Measurements from ENCODE around the gene TCERG1L.

The TCERG1L gene

DNA sequence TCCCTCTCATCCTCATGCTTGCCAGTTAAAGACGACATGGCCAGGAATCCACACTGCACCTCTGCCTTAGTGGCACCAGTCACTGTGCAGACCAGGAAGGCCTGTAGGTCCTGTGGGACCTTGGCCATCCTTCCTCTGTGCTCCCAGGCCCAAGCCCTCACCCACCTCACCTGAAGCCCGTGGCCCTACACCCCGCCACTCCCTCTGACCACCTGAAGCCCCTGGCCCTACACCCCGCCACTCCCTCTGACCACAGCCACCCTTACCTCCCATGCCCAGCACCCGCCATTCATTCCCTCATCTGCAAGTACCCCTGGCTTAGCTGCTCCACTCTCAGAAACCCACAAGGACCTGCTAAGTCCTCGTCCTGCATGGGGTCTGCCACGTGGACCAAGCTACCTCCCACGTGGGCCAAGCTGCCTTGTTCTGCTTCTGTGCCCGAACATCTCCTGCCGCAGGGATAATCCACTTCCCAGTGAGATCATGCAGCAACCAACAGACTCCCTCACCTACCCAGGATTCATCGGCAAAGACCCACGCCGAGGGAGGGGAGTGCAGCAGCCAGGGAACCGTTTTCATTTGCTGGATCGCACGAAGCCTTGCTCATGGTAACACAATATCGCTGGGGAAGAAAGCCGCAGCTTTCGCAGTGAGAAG, 151.2 kb downstream of the TCERG1L start:
- TF ChIP-seq, protein P1, sequence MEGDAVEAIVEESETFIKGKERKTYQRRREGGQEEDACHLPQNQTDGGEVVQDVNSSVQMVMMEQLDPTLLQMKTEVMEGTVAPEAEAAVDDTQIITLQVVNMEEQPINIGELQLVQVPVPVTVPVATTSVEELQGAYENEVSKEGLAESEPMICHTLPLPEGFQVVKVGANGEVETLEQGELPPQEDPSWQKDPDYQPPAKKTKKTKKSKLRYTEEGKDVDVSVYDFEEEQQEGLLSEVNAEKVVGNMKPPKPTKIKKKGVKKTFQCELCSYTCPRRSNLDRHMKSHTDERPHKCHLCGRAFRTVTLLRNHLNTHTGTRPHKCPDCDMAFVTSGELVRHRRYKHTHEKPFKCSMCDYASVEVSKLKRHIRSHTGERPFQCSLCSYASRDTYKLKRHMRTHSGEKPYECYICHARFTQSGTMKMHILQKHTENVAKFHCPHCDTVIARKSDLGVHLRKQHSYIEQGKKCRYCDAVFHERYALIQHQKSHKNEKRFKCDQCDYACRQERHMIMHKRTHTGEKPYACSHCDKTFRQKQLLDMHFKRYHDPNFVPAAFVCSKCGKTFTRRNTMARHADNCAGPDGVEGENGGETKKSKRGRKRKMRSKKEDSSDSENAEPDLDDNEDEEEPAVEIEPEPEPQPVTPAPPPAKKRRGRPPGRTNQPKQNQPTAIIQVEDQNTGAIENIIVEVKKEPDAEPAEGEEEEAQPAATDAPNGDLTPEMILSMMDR (conservative IDR thresholded peaks at IDR 0.05; ENCODE audit: control insufficient read depth, insufficient read depth, low read depth, low read length) = no peak
- DNase-seq (ENCODE audit: low read depth) = no peak
- no peak overlapping the region for H3K4me3 ChIP-seq (ENCODE audit: control insufficient read depth, low read depth, low read length)

DNA sequence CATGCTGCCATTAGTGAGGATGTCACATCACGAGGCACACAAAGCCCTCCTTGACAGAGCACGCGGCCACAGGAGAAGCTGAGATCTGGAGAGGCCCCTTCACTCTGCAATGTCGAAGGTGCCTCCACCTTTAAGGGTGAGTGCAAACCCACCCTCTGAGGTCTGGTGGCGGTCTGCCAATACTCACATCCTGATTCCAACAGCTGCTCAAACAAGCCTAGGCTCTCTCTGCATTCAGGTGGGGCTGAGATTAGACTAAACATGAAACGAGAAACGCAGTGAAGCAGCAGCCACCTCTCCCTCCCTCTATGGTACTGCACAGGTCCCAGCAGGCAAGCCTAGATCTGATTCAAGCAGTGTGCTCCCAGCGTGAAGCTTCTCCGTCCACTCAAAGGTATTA, 151.8 kb downstream of the TCERG1L start:
- DNase-seq (ENCODE audit: low read depth) = no peak
- TF ChIP-seq, protein P1 (conservative IDR thresholded peaks at IDR 0.05; ENCODE audit: control insufficient read depth, insufficient read depth, low read depth, low read length) = no peak
- H3K4me3 ChIP-seq (ENCODE audit: control insufficient read depth, low read depth, low read length) = no peak overlapping the region

DNA sequence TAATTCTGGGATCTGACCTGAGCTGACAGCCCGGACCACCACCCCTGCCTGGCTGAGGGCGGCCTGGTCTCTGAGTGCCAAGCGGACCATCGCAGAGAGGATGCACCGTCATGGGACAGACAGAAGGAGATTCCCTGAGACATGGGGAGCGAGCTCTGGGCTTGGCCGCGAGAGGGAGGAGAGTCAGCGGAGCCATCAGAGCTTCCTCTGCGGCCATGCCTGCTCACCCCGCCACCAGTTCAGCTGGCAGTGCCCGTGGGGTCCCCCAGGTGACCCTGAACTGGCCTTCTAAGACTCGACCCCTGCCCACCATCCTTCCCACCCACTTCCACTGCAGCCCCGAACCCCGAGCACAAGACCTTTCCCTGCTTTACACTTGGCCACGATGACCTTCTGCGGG, 152.8 kb downstream of the TCERG1L start:
- TF ChIP-seq, protein P1 (conservative IDR thresholded peaks at IDR 0.05; ENCODE audit: control insufficient read depth, insufficient read depth, low read depth, low read length) = no peak
- DNase-seq (ENCODE audit: low read depth) = no peak
- H3K4me3 ChIP-seq (ENCODE audit: control insufficient read depth, low read depth, low read length) = no peak overlapping the region

DNA sequence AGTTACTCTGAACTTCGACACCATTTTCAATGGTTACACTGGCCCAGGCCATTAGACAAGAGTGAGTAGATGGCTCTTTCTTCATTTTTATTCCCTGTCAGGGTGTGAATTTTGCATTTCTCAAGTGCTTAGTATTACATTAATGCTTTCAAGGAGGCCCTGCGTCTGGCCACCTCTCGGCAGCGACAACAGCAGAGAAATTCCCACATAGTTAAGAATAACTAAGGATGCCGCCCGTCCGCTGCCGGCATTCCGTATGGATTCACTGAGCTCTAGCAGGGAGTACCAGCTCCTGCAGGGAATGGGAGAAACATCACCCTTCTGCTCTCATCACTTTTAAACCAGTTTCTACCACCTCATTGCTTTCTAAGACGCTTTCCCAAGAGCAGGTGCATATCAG, 153.6 kb downstream of the TCERG1L start:
- H3K4me3 ChIP-seq (ENCODE audit: control insufficient read depth, low read depth, low read length) = no peak overlapping the region
- DNase-seq (ENCODE audit: low read depth) = no peak
- TF ChIP-seq, protein P1 (conservative IDR thresholded peaks at IDR 0.05; ENCODE audit: control insufficient read depth, insufficient read depth, low read depth, low read length) = no peak

DNA sequence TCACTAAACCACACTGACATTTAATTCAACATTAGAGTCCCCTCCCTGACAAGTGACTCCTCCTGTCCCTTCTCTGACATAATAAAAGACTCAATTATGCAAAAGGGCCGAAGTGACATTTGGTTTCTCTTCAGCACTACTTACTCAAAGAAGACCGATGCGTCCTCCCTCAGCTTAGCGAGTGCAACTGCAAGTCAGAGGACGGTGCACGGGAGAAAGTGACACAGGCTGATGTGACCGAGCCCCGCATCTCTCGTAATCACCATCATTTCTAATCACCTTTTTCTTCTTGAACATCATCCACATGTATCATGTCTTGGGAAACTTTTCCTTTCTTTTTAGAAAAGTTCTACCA, 155.7 kb downstream of the TCERG1L start:
- H3K4me3 ChIP-seq (ENCODE audit: control insufficient read depth, low read depth, low read length) = no peak overlapping the region
- DNase-seq (ENCODE audit: low read depth) = no peak
- TF ChIP-seq, protein P1 (conservative IDR thresholded peaks at IDR 0.05; ENCODE audit: control insufficient read depth, insufficient read depth, low read depth, low read length) = no peak

DNA sequence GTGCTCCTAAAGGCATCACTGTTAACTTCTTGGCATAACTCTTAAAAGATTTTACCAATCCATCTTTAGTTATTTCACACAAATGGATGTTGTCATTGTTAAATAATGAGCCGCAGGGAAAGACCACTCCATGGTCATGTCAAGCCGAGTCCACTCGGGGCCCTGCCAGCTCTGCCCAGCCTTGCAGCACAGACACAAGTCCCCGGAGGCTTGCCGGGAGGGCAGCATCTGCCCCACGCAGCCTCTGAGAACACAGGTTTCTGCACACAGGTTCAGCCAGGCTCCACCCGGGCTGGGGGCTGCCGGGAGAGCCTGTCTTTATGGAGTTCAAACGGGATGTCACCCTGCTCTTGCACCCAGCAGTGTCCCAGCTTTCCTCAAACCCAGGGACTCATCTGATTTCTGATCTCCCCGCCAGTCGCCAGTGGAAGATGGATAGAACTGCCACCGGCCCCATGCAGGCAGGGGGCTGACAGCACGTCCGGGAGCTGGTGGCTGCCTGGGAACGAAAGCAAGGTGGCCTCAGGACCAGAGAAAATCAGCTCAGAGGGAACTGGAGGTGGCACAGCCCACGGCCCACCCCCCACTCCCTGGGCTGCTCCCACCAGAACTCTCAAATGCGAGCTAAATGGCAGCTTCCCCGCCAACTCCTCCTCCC, 156.2 kb downstream of the TCERG1L start:
- DNase-seq (ENCODE audit: low read depth) = no peak
- no peak overlapping the region for H3K4me3 ChIP-seq (ENCODE audit: control insufficient read depth, low read depth, low read length)
- TF ChIP-seq, protein P1 (conservative IDR thresholded peaks at IDR 0.05; ENCODE audit: control insufficient read depth, insufficient read depth, low read depth, low read length) = no peak

Data from fibroblast of mammary gland (primary cell).